CMK (cell line): ENCODE data around the gene MBOAT1.
"Not testable (repeated sequence)": the region's sequence is repeated elsewhere in the genome, so short reads cannot be mapped to it uniquely, and the experiment has no call there.

Source experiments
- DNase-seq: peaks from one replicate; pipeline ENCODE4 v3.0.0-alpha.2; 2010; ENCODE audit warnings: low read depth

Gene MBOAT1

GRCh38 chr6:20172842-20173456 lies 39.3 kb downstream of the MBOAT1 start:
- no peak for DNase-seq

DNA sequence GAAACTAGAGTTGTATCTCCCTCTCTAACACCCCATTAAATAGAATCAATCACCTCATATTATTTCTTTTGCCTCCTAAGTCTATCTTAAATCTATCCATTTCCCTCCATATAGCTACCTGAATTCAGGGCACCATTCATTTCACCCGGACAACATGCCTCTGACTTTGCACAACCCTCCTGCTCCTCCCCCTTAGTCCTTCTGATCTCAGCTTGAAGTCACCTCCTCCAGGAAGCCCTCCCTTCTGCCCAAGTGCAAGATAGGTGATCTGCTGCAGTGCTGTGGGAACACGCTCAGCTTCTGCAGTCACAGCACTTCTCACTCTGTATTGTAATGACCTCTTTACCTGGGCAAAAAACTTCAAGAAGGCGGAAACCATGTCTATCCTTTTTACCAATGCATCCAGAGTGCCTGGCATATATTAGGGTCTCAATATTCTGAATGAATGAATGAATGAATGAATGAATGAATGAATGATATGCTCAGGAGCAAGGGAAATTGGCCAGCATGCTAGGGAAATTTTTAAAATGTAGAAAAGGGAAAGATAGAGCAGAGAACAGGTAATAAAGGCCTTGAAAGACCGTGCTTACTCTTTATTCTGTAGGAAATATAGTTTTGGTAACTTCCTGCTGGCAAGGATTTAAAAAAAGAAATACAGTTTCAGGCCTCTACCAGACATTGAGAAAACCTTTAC lies 41.7 kb downstream of the MBOAT1 start:
- DNase-seq: no peak

DNA sequence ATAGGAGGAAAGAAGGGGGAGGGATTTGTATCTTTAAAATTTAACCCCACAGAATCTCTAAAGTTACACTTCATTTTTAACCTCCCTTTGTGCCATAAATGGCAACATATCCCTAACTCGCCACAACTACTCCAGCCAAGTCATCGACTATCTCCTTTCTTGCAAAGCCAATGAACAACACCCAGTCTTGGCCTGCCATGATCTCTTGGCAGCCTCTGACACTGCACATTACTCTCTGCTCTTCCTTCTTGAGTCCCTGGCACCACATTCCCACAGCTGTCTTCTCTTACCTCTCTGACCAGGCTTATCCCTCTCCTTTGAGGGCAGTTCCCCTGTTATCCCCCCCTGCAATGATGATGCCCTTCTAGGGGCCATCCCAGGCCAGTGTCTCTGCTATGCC lies 42.5 kb downstream of the MBOAT1 start:
- no peak for DNase-seq

- DNase-seq: no peak
Measured at GRCh38 chr6:20169119-20169557, 43.1 kb downstream of the MBOAT1 start.

DNA sequence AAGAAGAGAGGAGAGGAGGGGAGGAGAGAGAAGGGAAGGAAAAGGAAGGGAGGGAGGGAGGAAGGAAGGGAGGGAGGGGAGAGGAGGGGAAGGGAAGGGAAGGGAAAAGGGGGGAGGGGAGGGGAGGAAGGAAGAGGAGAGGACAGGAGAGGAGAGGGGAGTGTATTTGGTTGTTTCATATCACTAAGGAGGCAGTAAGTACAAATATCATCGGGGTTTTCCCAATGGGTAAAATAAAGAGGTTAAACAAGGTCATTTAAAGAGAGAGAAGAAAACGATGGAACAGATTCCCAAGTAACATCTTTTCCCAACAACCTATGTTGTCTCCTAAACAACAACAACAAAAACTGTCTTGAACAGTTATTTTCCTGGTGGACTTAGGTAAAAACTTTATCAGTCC lies 43.6 kb downstream of the MBOAT1 start:
- peak; percentile 30 for DNase-seq

DNA sequence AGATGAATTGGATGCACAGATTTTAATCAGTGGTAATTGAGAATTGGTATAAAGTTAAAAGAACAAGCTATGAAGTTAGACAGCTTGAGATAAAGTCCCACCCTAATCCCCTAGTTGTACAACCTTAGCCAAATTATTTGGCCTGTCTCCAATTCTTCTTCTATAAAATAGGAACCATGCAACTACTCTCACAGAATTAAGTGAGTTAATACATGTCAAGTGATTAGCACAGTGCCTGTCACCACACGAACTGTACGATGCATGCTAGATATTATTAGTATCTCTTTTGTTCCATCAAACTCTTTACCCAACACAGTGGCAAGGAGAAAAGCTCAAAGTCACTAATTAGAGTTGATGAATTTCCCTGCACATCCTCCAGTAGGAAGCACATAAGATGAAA lies 44.7 kb downstream of the MBOAT1 start:
- DNase-seq: no peak

DNA sequence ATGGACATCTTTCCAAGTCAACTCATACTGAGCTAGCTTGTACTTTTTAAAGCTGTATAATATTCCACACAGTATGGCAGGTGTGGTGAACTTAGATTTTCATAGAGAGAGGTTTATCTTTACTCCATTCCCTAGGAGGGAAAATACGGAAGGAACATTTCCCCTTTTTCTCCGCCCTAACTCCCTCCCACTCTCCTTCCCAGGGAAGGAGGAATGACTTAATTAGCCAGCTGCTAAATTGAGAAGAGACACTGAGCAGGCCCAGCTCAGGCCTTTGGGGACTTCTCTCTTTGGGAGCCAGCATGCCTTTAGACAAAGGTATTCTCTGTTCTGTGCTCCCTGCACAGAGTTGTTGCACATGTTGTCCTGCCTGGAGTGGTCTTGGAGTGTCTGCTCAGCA lies 46.1 kb downstream of the MBOAT1 start:
- DNase-seq: no peak

DNA sequence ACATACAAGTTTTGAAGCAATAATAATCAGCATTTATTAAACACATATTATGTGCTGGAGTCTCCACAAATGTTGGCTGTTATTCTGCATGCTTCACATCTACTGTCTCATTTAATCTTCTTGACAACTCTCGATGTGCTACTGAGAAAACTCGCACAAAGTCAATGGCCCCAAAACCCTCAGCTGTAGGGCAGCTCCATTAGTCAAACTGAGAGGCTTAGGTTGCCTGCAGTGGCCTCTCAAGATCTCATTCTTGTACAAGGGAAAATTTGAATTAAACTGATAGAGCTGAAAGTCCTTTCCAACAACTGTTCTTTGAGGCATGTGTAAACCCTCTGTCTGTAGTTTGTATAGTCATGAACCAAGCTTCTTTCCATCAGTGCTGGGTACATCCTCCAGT lies 49.8 kb downstream of the MBOAT1 start:
- no peak for DNase-seq

DNA sequence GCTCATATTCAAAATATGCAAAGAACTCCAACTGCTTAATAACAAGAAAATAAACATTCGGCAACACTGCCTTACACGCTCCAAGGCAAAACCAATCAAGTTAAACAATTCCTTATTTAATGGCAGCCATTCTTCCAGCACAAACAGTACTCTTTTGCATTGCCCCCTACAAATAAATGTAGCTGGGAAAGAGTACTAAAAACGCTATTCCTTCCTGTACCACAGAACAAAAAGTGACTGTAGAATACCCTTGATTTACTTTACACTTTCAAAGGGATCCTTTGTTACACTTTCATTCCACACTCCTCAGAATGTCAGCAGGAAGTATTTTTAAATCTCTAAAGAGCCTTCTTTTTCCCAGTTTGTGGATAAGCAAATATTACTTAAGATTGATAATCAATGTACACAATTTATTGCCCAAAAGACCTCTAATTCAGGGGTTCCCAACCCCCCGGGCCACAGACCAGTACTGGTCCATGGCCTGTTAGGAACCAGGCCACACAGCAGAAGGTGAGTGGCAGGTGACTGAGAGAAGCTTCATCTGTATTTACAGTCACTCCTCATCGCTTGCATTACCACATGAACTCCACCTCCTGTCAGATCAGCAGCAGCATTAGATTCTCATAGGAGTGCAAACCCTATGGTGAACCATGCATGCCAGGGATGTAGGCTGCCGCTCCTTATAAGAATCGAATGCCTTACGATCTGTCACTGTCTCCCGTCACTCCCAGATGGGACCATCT lies 51.6 kb downstream of the MBOAT1 start:
- DNase-seq: no peak

DNA sequence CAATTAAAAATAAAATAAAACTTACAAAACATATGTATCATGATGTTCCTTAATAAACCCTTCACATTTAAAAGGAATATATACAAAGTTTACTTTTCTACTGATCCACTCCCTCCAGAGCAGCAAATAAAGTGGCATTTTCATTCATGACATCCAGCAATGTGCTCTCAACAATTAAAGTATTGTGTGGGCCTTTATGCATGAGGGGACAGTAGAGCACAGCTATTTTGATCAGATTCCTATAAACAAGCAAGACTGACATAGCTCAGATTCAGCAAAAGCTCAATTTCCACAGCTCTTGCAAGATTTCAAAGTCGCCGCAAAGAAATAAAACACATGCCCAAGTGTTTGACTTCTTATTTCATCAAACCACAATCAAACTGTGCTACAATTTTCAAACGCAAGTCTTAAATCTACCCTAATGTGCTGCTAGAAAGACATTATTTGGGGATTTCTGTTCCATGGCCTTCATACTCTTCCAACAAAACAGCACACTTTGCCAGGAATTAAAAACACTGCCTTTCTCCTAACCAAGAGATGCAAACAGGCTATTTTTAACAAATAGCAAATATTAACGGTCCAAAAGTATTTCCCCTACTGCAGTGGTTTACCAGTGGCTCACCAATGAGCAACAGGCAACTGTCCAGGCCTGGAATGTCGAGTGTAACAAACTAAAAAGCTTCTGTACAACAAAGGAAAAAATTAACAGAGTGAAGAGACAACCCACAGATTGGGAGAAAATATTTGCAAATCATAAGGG lies 52.3 kb downstream of the MBOAT1 start:
- DNase-seq: no peak

DNA sequence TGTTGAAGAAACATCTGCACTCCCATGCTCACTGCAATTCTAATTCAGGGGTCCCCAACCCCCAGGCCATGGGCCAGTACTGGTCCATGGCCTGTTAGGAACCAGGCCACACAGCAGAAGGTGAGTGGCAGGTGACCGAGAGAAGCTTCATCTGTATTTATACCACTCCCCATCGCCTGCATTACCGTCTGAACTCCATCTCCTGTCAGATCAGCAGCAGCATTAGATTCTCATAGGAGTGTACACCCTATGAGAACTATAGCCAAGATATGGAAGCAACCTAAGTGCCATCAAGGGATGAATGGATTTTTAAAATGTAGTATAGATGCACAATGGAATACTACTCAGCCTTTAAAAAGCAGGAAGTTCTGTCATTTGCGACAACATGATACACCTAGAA lies 53.2 kb downstream of the MBOAT1 start:
- DNase-seq: no peak

GRCh38 chr6:20158676-20159075 lies 53.6 kb downstream of the MBOAT1 start:
- DNase-seq: no peak

- DNase-seq: no peak
Measured at GRCh38 chr6:20156824-20157223, 55.4 kb downstream of the MBOAT1 start.

DNA sequence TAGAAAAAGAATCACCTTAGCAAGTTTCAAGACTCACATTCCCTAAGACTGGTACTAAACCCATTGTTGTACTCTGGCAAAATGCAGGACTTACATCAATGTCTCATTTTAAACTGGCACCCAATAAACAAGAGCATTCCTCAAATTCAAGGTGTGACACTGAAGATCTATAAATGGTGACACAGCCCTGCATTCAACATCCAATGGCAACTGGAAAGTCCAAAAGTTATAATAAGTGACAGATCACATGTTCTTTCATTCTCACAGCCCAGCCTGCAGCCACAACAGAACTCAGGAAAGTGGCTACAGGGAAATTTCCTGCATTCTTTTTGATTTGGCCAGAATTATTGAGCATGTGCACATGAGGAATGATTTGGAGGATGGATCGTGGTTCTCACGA lies 57.5 kb downstream of the MBOAT1 start:
- DNase-seq: no peak

GRCh38 chr6:20153194-20153593 lies 59.1 kb downstream of the MBOAT1 start:
- no peak for DNase-seq

DNA sequence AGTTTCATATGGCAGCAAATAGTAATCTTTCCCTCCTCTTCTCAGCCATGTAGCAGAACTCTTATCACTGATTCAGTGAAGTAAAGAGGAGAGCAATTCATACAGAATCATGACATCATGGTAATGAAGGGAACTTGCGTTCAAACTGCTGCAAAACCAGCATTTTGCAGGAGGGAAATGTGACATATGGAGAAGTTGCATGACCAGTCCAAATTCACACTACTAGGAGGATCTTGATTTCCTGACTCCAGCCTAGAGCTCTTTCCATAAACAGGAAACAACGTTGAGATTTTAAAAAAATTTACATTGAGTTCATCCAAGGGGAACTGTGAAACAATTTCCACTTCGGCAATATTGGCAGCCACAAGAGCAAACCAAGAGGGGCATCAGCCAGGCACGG lies 63.8 kb downstream of the MBOAT1 start:
- DNase-seq: no peak

GRCh38 chr6:20147469-20147868 lies 64.8 kb downstream of the MBOAT1 start:
- DNase-seq: no peak

DNA sequence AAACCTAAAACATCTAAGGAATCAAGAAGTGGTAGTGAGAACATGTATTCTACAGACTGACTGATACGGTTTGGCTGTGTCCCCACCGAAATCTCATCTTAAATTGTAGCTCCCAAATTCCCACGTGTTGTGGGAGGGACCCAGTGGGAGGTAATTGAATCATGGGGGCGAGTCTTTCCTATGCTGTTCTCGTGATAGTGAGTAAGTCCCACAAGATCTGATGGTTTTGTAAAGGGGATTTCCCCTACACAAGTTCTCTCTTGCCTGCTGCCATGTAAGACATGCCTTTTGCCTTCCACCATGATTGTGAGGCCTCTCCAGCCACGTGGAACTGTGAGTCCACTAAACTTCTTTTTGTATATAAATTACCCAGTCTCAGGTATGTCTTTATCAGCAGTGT lies 65.4 kb downstream of the MBOAT1 start:
- not testable (repeated sequence) for DNase-seq

- no peak for DNase-seq
Measured at GRCh38 chr6:20146291-20146690, 66.0 kb downstream of the MBOAT1 start.

DNA sequence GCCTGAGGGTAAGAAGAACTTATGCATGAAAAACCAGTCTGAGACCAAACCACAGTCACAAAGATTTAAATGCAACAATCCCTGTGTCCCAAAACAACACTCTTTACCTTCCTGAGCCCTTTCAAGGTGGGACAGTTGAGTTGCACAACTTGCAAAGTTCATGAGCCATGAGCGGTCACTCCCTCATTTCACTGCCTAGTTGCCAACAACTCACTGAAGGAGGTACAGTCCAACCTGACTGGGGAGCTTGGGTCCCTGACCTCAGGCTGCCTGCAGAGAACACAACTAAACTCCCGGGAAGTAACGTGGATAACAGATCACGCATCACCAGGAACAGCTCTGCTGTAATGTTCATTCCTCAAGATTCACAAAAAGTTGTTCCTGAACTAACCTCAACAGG lies 69.4 kb downstream of the MBOAT1 start:
- no peak for DNase-seq

DNA sequence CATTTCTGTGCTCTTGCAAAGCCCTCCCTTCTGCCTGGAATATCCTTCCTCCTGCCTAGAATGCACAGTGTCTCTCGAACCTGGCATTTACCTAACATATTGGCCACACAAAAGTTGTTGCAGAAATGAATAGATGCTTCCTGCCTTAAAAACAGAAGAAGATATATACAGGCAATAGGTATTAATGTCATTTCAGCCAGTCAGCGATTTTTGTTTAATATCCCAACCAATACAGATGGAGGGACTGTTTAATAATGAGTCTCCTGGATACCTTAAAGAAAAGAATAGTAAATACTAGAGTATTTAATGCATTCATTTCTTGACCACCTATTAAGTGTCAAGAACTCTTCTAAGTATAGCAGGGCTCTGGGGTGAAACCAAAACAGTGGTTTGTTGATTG lies 70.3 kb downstream of the MBOAT1 start:
- DNase-seq: no peak

DNA sequence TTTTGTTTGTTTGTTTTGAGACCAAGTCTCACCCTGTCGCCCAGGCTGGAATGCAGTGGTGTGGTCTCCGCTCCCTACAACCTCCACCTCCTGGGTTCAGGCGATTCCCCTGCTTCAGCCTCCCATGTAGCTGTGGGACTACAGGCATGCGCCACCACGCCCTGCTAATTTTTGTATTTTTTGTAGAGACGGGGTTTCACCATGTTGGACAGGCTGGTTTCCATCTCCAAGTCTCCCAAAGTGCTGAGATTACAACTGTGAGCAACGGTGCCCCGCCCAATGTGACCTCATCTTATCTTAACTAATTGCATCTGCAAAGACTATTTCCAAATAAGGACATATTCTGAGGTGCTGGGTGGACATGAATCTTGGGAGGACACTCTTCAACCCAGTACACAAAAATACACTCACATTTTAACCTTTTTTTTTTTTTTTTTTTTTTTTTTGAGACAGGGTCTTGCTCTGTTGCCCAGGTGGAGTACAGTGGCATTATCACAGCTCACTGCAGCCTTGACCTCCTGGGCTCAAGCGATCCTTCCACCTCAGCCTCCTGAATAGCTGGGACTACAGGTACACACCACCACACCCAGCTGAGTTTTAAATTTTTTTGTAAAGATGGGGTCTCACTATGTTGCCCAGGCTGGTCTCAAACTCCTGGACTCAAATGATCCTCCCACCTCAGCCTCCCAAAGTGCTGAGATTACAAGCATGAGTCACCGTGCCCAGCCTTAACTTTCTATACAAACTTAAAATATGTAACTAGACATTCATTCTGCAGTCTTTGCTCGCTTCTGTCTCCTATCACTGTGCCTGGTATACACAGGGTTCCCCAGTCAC lies 72.9 kb downstream of the MBOAT1 start:
- DNase-seq: not testable (repeated sequence)
